Thyroid gland (tissue), 4 donors: ENCODE data around the gene IL12A.

Experiments
- POLR2A ChIP-seq, 2 donors: fragments of 450-650 bp; IDR thresholded peaks; one replicate each; pipeline ENCODE4 v1.6.1; 2017; ENCODE audit warnings: antibody characterized with exemption in 2 of 2, mild to moderate bottlenecking in 2 of 2, moderate library complexity in 1 of 2
- TF ChIP-seq, protein P1 (sequence below), 6 experiments: fragments of 200-600 bp in 3 of 6; fragments of 450-650 bp in 3 of 6; sonication (generic) in 3 of 6; IDR thresholded peaks; one replicate each; pipeline ENCODE4 v1.5.1; 2016 to 2019; ENCODE audit warnings: antibody characterized with exemption in 6 of 6, mild to moderate bottlenecking in 2 of 6, inconsistent platforms in 1 of 6, moderate library complexity in 1 of 6

GRCh38 chr3:159964166-159964973 is 24.3 kb upstream of the IL12A start:
- TF ChIP-seq POLR2A (IDR thresholded peaks at IDR 0.05), result no peak
- TF ChIP-seq, protein P1, sequence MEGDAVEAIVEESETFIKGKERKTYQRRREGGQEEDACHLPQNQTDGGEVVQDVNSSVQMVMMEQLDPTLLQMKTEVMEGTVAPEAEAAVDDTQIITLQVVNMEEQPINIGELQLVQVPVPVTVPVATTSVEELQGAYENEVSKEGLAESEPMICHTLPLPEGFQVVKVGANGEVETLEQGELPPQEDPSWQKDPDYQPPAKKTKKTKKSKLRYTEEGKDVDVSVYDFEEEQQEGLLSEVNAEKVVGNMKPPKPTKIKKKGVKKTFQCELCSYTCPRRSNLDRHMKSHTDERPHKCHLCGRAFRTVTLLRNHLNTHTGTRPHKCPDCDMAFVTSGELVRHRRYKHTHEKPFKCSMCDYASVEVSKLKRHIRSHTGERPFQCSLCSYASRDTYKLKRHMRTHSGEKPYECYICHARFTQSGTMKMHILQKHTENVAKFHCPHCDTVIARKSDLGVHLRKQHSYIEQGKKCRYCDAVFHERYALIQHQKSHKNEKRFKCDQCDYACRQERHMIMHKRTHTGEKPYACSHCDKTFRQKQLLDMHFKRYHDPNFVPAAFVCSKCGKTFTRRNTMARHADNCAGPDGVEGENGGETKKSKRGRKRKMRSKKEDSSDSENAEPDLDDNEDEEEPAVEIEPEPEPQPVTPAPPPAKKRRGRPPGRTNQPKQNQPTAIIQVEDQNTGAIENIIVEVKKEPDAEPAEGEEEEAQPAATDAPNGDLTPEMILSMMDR (IDR thresholded peaks at IDR 0.05), result no peak
